ENCODE results near the gene TXLNG.

GRCh38 chrX:16786791-16787735, 797 bp downstream of the TXLNG start:
- no peak for TF ChIP-seq CTCF (IDR thresholded peaks at IDR 0.05)
- no peak for TF ChIP-seq EZH2 (IDR thresholded peaks at IDR 0.05; ENCODE audit: borderline replicate concordance, insufficient read depth, low read depth, low read length, poor library complexity, severe bottlenecking)

Data from B cell (primary cell).